GM23338 (cell line): ENCODE data around the gene MYCBPAP. TPM values are rescaled to one million over a fixed set of nuclear protein-coding genes. Genes with fewer than 3 reads are reported as not detected.
A peak's percentile ranks its signal among the peaks of the same experiment; 100 is the strongest.

Experiments used
- ATAC-seq: fragments of 200-7000 bp; cut with Tn5 transposase; 3 replicates; pipeline ENCODE4 v1.9.1; 2020
- DNase-seq: peaks from one replicate; pipeline ENCODE4 v3.0.0-alpha.2; 2015; ENCODE audit warnings: low spot score
- H2AFZ ChIP-seq: fragments of 200-600 bp; sonication (generic); 2 replicates; pipeline ENCODE4 v1.8.0; 2016; ENCODE audit warnings: antibody characterized with exemption, mild to moderate bottlenecking, moderate library complexity
- H3F3A ChIP-seq: fragments of 200-600 bp; sonication (generic); replicated peaks from 2 replicates; pipeline ENCODE4 v1.8.0; 2017; ENCODE audit warnings: antibody characterized with exemption, mixed run types, low read depth
- H3K27ac ChIP-seq: fragments of 200-600 bp; sonication (generic); 2 replicates; pipeline ENCODE4 v1.6.1; 2016; ENCODE audit warnings: low read depth
- H3K27me3 ChIP-seq: fragments of 200-600 bp; sonication (generic); 2 replicates; pipeline ENCODE4 v1.8.0; 2016; ENCODE audit warnings: mild to moderate bottlenecking, mixed run types, moderate library complexity; ENCODE audit not compliant: insufficient read depth
- H3K36me3 ChIP-seq: fragments of 200-600 bp; sonication (generic); 2 replicates; pipeline ENCODE4 v1.8.0; 2016; ENCODE audit warnings: mild to moderate bottlenecking; ENCODE audit not compliant: insufficient read depth
- H3K4me1 ChIP-seq: fragments of 200-600 bp; sonication (generic); 2 replicates; pipeline ENCODE4 v1.8.0; 2016; ENCODE audit warnings: mild to moderate bottlenecking, moderate library complexity; ENCODE audit not compliant: insufficient read depth
- H3K4me2 ChIP-seq: fragments of 200-600 bp; sonication (generic); 2 replicates; pipeline ENCODE4 v1.7.1; 2017; ENCODE audit warnings: mixed run types
- H3K4me3 ChIP-seq: fragments of 200-600 bp; sonication (generic); 2 replicates; pipeline ENCODE4 v1.6.1; 2016; ENCODE audit warnings: mixed run types
- H3K79me2 ChIP-seq: fragments of 200-600 bp; sonication (generic); replicated peaks from 2 replicates; pipeline ENCODE4 v1.8.0; 2017; ENCODE audit warnings: mild to moderate bottlenecking; ENCODE audit not compliant: insufficient read depth
- H3K9me2 ChIP-seq: fragments of 200-600 bp; sonication (generic); 2 replicates; pipeline ENCODE4 v1.8.0; 2017; ENCODE audit not compliant: insufficient read depth
- H4K20me1 ChIP-seq: fragments of 200-600 bp; sonication (generic); replicated peaks from 2 replicates; pipeline ENCODE4 v1.8.0; 2017; ENCODE audit warnings: mild to moderate bottlenecking; ENCODE audit not compliant: insufficient read depth
- H3K27ac Mint-ChIP-seq: 2 replicates; pipeline ENCODE4 v1.8.0; 2020; ENCODE audit warnings: inconsistent platforms, mild to moderate bottlenecking, moderate library complexity, mixed read lengths
- H3K27me3 Mint-ChIP-seq: 3 replicates; pipeline ENCODE4 v1.8.0; 2022; ENCODE audit warnings: low read depth, mild to moderate bottlenecking, moderate library complexity, mixed read lengths, inconsistent platforms; ENCODE audit not compliant: insufficient read depth, poor library complexity
- H3K36me3 Mint-ChIP-seq: 3 replicates; pipeline ENCODE4 v1.8.0; 2021; ENCODE audit warnings: low read depth, mild to moderate bottlenecking, inconsistent platforms, moderate library complexity, mixed read lengths
- H3K4me1 Mint-ChIP-seq: 3 replicates; pipeline ENCODE4 v1.8.0; 2020; ENCODE audit warnings: mild to moderate bottlenecking, inconsistent platforms, mixed read lengths
- H3K4me3 Mint-ChIP-seq: 3 replicates; pipeline ENCODE4 v1.8.0; 2021; ENCODE audit warnings: moderate library complexity, mild to moderate bottlenecking, inconsistent platforms, mixed read lengths
- H3K9me3 Mint-ChIP-seq: 3 replicates; pipeline ENCODE4 v1.8.0; 2020; ENCODE audit warnings: moderate library complexity, mild to moderate bottlenecking, inconsistent platforms, mixed read lengths
- EZH2phosphoT487 ChIP-seq: fragments of 200-600 bp; sonication (generic); IDR thresholded peaks from one replicate; pipeline ENCODE4 v1.8.1; 2018; ENCODE audit warnings: antibody characterized with exemption; ENCODE audit not compliant: unreplicated experiment
- NANOG ChIP-seq: IDR thresholded peaks from 2 replicates; pipeline ENCODE4 v1.6.1; 2016; ENCODE audit warnings: antibody characterized with exemption, borderline replicate concordance
- STAT1 ChIP-seq: IDR thresholded peaks from one replicate; pipeline ENCODE4 v1.6.1; 2016; ENCODE audit warnings: antibody characterized with exemption; ENCODE audit not compliant: unreplicated experiment
- ZNF114 ChIP-seq: fragments of 250-450 bp; sonication (Bioruptor Pico); IDR thresholded peaks from 2 replicates; pipeline ENCODE4 v1.5.0; 2020; ENCODE audit warnings: mild to moderate bottlenecking, moderate library complexity
- ZNF331 ChIP-seq: fragments of 250-450 bp; sonication (Bioruptor Pico); IDR thresholded peaks from 2 replicates; pipeline ENCODE4 v1.5.0; 2020; ENCODE audit warnings: low read depth, mild to moderate bottlenecking, moderate library complexity
- polyA plus RNA-seq: library from polyadenylated mRNA; unstranded; fragments of >200 nt; fragmentation: Nextera tagmentation; extraction: Ambion mirVana; gene quantifications from 2 replicates; pipeline ENCODE4 v1.2.1, GENCODE V29; 2016
- total RNA-seq: library from RNA; depleted of rRNA; stranded (reverse); fragments of >200 nt; shearing (Covaris generic); gene quantifications from 2 replicates; pipeline ENCODE4 v1.2.3, GENCODE V29; 2014
- TF ChIP-seq, protein P1 (sequence below): fragments of 250-450 bp; sonication (Bioruptor Pico); IDR thresholded peaks from 2 replicates; pipeline ENCODE4 v1.5.0; 2020; ENCODE audit warnings: mild to moderate bottlenecking, moderate library complexity
- TF ChIP-seq, protein P2 (sequence below), 2 experiments: fragments of 200-600 bp in 1 of 2; sonication (generic) in 1 of 2; conservative IDR thresholded peaks; 2 replicates each; pipeline versions ENCODE4 v1.5.1 to v1.6.1; 2016 to 2017; ENCODE audit warnings: antibody characterized with exemption in 2 of 2, low read depth in 2 of 2, mild to moderate bottlenecking in 2 of 2, moderate library complexity in 1 of 2
- TF ChIP-seq, protein P3 (sequence below): IDR thresholded peaks from 2 replicates; pipeline ENCODE4 v1.6.1; 2016; ENCODE audit warnings: antibody characterized with exemption
- TF ChIP-seq, protein P4 (sequence below): IDR thresholded peaks from one replicate; pipeline ENCODE4 v1.6.1; 2018; ENCODE audit warnings: antibody characterized with exemption; ENCODE audit not compliant: unreplicated experiment

MYCBPAP gene
- total and polyA plus RNA-seq, 2 experiments from 2014 or later, result 0.63 to 1.7 TPM

DNA sequence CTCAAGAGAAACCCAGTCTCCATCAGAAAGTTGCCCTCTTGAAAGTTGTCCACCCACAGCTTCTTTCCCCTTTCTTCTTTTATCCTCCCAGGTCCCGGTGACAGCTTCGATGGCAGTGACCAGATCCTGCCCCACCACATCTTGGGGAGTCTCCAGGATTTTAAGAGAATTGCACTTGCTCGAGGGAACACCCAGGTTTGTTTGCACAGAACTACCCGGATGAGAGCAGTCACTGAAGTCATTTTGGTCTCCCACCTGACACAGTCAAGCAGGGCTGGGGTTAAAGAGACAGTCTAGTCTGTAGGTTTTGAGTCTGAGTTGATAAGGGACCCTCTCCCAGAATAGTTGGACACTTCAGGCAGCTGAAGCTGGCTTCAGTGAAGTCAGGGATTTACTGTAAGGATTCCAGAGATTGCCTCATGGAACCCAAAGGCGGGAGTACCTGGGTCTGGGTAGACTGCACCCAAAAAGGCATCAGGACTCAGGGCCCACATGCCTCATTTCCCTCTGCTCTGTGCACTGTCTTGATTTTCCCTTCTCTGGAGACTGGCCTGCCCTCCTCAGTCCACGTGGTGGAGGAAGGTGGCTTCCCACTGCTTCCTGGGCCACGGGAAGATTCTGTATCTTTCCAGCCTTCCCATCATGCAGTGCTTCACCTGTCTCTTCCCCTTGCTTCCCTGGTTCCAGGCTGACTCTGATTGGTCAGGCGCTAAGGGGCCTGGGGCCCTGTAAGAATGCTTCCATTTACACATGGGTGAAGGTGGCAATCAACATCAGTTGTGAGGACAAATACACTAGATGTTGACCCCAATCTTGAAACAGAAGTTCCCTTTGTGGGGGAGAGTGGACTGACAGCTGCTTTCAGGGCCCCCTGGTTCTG is 9.5 kb downstream of the MYCBPAP start:
- H3K27ac Mint-ChIP-seq, result no peak overlapping the region

More for the DNA sequence above, 9.5 kb downstream of the MYCBPAP start:
- TF ChIP-seq, protein P1, sequence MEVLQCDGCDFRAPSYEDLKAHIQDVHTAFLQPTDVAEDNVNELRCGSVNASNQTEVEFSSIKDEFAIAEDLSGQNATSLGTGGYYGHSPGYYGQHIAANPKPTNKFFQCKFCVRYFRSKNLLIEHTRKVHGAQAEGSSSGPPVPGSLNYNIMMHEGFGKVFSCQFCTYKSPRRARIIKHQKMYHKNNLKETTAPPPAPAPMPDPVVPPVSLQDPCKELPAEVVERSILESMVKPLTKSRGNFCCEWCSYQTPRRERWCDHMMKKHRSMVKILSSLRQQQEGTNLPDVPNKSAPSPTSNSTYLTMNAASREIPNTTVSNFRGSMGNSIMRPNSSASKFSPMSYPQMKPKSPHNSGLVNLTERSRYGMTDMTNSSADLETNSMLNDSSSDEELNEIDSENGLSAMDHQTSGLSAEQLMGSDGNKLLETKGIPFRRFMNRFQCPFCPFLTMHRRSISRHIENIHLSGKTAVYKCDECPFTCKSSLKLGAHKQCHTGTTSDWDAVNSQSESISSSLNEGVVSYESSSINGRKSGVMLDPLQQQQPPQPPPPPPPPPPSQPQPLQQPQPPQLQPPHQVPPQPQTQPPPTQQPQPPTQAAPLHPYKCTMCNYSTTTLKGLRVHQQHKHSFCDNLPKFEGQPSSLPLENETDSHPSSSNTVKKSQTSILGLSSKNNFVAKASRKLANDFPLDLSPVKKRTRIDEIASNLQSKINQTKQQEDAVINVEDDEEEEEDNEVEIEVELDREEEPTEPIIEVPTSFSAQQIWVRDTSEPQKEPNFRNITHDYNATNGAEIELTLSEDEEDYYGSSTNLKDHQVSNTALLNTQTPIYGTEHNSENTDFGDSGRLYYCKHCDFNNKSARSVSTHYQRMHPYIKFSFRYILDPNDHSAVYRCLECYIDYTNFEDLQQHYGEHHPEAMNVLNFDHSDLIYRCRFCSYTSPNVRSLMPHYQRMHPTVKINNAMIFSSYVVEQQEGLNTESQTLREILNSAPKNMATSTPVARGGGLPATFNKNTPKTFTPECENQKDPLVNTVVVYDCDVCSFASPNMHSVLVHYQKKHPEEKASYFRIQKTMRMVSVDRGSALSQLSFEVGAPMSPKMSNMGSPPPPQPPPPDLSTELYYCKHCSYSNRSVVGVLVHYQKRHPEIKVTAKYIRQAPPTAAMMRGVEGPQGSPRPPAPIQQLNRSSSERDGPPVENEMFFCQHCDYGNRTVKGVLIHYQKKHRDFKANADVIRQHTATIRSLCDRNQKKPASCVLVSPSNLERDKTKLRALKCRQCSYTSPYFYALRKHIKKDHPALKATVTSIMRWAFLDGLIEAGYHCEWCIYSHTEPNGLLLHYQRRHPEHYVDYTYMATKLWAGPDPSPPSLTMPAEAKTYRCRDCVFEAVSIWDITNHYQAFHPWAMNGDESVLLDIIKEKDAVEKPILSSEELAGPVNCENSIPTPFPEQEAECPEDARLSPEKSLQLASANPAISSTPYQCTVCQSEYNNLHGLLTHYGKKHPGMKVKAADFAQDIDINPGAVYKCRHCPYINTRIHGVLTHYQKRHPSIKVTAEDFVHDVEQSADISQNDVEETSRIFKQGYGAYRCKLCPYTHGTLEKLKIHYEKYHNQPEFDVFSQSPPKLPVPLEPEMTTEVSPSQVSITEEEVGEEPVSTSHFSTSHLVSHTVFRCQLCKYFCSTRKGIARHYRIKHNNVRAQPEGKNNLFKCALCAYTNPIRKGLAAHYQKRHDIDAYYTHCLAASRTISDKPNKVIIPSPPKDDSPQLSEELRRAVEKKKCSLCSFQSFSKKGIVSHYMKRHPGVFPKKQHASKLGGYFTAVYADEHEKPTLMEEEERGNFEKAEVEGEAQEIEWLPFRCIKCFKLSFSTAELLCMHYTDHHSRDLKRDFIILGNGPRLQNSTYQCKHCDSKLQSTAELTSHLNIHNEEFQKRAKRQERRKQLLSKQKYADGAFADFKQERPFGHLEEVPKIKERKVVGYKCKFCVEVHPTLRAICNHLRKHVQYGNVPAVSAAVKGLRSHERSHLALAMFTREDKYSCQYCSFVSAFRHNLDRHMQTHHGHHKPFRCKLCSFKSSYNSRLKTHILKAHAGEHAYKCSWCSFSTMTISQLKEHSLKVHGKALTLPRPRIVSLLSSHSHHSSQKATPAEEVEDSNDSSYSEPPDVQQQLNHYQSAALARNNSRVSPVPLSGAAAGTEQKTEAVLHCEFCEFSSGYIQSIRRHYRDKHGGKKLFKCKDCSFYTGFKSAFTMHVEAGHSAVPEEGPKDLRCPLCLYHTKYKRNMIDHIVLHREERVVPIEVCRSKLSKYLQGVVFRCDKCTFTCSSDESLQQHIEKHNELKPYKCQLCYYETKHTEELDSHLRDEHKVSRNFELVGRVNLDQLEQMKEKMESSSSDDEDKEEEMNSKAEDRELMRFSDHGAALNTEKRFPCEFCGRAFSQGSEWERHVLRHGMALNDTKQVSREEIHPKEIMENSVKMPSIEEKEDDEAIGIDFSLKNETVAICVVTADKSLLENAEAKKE, result no peak
- TF ChIP-seq STAT1 (no peak), EZH2phosphoT487 (no peak), ZNF331 (CRISPR knock-in tag) (no peak), NANOG (no peak), ZNF114 (CRISPR knock-in tag) (no peak)
- TF ChIP-seq, protein P2, sequence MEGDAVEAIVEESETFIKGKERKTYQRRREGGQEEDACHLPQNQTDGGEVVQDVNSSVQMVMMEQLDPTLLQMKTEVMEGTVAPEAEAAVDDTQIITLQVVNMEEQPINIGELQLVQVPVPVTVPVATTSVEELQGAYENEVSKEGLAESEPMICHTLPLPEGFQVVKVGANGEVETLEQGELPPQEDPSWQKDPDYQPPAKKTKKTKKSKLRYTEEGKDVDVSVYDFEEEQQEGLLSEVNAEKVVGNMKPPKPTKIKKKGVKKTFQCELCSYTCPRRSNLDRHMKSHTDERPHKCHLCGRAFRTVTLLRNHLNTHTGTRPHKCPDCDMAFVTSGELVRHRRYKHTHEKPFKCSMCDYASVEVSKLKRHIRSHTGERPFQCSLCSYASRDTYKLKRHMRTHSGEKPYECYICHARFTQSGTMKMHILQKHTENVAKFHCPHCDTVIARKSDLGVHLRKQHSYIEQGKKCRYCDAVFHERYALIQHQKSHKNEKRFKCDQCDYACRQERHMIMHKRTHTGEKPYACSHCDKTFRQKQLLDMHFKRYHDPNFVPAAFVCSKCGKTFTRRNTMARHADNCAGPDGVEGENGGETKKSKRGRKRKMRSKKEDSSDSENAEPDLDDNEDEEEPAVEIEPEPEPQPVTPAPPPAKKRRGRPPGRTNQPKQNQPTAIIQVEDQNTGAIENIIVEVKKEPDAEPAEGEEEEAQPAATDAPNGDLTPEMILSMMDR (conservative IDR thresholded peaks at IDR 0.05; ENCODE audit: low read depth in 2 of 2), result no peak
- TF ChIP-seq, protein P3, sequence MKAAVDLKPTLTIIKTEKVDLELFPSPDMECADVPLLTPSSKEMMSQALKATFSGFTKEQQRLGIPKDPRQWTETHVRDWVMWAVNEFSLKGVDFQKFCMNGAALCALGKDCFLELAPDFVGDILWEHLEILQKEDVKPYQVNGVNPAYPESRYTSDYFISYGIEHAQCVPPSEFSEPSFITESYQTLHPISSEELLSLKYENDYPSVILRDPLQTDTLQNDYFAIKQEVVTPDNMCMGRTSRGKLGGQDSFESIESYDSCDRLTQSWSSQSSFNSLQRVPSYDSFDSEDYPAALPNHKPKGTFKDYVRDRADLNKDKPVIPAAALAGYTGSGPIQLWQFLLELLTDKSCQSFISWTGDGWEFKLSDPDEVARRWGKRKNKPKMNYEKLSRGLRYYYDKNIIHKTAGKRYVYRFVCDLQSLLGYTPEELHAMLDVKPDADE, result no peak
- TF ChIP-seq, protein P4, sequence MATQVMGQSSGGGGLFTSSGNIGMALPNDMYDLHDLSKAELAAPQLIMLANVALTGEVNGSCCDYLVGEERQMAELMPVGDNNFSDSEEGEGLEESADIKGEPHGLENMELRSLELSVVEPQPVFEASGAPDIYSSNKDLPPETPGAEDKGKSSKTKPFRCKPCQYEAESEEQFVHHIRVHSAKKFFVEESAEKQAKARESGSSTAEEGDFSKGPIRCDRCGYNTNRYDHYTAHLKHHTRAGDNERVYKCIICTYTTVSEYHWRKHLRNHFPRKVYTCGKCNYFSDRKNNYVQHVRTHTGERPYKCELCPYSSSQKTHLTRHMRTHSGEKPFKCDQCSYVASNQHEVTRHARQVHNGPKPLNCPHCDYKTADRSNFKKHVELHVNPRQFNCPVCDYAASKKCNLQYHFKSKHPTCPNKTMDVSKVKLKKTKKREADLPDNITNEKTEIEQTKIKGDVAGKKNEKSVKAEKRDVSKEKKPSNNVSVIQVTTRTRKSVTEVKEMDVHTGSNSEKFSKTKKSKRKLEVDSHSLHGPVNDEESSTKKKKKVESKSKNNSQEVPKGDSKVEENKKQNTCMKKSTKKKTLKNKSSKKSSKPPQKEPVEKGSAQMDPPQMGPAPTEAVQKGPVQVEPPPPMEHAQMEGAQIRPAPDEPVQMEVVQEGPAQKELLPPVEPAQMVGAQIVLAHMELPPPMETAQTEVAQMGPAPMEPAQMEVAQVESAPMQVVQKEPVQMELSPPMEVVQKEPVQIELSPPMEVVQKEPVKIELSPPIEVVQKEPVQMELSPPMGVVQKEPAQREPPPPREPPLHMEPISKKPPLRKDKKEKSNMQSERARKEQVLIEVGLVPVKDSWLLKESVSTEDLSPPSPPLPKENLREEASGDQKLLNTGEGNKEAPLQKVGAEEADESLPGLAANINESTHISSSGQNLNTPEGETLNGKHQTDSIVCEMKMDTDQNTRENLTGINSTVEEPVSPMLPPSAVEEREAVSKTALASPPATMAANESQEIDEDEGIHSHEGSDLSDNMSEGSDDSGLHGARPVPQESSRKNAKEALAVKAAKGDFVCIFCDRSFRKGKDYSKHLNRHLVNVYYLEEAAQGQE, result no peak
- no peak overlapping the region for H3K4me3 Mint-ChIP-seq
- Histone ChIP-seq H3K4me2 (no peak overlapping the region), H3F3A (no peaks in the 10 kb centered on the region), H3K27me3 (no peaks in the 10 kb centered on the region), H4K20me1 (no peaks in the 10 kb centered on the region), H3K4me3 (no peak overlapping the region), H2AFZ (peak overlapping the region; percentile 29), H3K79me2 (no peaks in the 10 kb centered on the region), H3K9me2 (0 out of 2 replicates have a peak, but pooled peaks cover 2% of the 10 kb centered on the region), H3K36me3 (no peaks in the 10 kb centered on the region), H3K27ac (no peak overlapping the region), H3K4me1 (no peaks in the 10 kb centered on the region)
- DNase-seq (no peak), ATAC-seq (peak; percentile 31; the same call in 2 of the 3 replicates)
- peaks cover 7% of the 10 kb centered on the region for H3K27me3 Mint-ChIP-seq
- H3K4me1 Mint-ChIP-seq, result peaks cover 22% of the 10 kb centered on the region
- no peaks in the 10 kb centered on the region for H3K36me3 Mint-ChIP-seq
- H3K9me3 Mint-ChIP-seq, result no peaks in the 10 kb centered on the region; the same call in 2 of the 3 replicates
